GM12873 (cell line): Measurements from ENCODE around the gene HS3ST1.

Experiments used
- TF ChIP-seq, protein P1 (sequence below): IDR thresholded peaks from 2 replicates; pipeline ENCODE4 v1.5.1; 2012; ENCODE audit warnings: low read depth, mild to moderate bottlenecking, moderate library complexity, low read length, control low read depth; ENCODE audit not compliant: insufficient read depth; ENCODE audit errors: missing control alignments

The HS3ST1 gene

DNA sequence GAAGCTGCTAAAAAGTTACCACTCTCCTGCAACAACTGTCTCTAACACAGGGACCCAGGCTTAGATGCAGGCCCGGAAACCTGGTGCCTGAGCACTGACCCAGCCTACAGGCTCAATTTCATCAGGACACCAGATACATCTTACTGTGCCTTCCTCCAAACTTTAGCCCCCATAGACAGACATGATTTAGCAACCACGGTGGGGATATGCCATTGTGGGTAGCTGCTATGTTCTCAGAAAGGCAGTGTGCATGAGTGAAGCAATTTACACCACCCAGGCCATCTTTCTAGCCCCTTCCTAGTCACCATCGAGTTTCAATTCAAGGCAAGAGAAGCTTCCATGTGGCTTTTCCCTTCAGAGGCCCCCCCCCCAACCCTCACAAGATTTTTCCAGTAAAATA, 2.7 kb downstream of the HS3ST1 start:
- TF ChIP-seq, protein P1, sequence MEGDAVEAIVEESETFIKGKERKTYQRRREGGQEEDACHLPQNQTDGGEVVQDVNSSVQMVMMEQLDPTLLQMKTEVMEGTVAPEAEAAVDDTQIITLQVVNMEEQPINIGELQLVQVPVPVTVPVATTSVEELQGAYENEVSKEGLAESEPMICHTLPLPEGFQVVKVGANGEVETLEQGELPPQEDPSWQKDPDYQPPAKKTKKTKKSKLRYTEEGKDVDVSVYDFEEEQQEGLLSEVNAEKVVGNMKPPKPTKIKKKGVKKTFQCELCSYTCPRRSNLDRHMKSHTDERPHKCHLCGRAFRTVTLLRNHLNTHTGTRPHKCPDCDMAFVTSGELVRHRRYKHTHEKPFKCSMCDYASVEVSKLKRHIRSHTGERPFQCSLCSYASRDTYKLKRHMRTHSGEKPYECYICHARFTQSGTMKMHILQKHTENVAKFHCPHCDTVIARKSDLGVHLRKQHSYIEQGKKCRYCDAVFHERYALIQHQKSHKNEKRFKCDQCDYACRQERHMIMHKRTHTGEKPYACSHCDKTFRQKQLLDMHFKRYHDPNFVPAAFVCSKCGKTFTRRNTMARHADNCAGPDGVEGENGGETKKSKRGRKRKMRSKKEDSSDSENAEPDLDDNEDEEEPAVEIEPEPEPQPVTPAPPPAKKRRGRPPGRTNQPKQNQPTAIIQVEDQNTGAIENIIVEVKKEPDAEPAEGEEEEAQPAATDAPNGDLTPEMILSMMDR: no peak

DNA sequence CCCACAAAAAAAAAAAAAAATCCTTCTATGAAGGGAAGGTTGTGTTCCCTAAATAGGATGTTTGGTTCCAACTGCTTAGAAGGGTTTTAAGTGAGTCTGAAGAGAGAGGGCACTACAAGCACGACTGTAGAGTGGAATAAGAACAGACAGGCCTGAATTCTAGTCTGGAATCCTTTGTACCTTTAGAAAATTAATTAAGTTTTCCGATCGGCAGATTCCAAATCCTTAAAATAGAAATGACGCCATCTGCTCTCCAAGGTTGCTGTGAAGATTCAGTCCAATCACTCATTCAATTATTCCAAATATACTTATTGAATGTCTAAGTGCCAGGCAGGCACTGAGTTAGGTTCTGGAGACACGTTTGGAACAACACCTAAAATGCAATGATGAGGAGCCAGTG, 3.8 kb downstream of the HS3ST1 start:
- TF ChIP-seq, protein P1: no peak

DNA sequence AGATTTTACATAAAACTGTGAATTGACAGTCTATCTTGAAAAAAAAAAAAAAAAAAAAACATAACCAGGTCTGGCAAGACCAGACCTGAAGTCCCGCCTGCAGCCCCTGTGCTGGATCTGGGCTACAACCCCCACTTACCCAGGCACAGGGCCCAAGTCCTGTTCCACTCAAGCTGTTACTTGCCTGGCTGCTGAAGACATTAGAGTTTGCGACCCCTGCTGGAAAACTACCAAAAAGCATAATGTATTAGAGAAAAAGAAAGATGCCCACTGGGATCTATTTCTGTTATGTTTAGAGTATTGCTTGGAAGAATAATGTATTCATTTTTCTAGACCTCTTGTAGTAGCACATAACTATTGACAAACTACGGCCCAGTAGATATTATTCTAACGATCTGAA, 4.7 kb downstream of the HS3ST1 start:
- TF ChIP-seq, protein P1: peak; percentile 67

DNA sequence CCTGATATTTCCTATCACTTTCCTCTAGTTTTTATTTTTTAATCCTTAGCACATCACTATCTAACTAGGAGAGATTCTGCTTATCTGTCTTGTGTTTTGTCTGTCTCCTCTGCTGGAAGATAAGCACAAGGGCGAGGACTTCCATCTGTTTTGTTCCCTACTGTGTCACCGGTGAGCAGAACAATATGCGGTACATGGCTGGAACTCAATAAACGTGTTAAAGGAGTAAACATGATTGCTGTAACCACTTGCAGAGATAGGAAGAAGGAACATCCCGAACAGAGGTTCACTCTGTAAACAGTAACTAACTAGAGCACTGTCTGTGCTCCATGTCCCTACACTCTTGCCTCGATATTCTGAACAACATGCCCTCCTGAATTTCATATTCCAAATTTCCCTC, 5.2 kb downstream of the HS3ST1 start:
- TF ChIP-seq, protein P1: no peak

DNA sequence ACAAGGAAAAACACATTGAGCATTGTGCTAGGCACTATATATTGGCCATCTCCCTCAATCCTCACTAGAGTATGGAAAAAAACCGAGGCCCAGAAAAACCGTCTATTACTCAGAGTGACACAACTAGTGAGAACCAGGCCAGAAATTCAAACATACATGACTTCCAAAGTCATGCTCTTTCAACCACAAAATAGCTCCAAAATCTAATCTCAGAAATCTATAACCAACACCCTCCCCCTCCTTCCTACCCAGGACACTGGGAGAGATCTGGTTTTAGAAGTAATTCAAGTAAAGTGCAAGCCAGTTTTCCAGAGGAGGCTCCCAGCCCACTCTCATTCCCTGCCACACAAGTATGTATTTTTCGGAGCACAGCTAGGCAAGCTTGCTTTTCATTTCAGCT, 7.6 kb downstream of the HS3ST1 start:
- TF ChIP-seq, protein P1: no peak

DNA sequence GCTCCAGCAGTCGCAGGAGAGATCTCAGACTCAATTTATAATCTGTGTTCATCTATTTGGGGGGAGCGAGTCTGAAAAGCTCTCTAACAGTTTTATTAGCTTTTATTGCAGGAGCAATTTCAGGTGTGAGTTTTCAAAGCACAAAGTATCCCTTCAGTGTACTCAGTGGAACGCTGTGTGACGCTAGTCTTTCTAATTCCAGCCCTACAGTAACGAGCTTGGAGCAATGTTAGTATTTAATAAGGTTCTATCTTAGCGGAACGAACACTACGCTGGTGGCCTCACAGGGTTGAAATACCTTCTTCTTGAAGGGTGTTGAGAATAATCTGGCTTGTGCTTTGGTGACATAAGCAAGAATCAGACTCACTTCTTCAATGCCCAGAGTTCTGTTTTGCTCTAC, 8.4 kb downstream of the HS3ST1 start:
- TF ChIP-seq, protein P1: no peak

DNA sequence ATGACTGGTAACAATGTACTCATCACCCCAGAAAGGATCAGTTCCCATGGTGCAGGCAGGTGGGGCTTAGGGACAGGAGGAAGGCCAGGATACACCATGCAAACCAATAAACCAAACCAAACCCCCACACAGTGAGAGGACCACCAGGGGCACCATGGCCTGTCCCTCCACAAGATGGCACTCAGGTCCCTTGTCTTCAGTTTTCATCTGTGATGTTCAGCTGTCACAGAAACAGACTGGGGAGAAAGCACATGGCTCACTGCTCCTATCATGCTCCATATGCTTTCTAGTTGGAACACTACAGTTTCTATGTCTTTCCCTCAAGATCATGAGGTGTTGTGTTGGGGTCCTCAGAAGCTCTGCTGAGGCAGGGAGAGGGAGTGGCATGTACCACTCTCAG, 10.1 kb downstream of the HS3ST1 start:
- TF ChIP-seq, protein P1: peak; percentile 41

DNA sequence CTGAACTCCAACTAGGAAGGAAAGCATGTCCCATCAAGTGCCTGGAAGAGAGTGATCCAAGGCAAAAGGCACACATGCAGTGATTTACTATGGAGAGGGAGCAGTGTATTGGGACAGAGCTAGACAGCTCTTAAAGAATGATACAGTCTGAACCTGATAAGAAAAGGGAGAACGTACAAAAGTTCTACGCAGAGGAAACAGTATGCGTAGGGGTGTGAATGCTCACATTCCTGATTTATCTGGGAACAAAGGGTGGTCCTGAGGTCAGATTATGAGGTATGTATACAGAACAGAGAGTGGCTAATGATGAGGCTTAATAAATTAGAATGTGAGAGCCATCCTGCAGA, 12.0 kb downstream of the HS3ST1 start:
- TF ChIP-seq, protein P1: no peak
